Neural progenitor cell (in vitro differentiated cells): ENCODE measurements around the gene NPSR1. TPM values are rescaled to one million over a fixed set of nuclear protein-coding genes. Genes with fewer than 3 reads are reported as not detected.

Experiments
- DNase-seq: peaks from one replicate; pipeline ENCODE4 v3.0.0-alpha.2; 2016; ENCODE audit warnings: low spot score
- H2AFZ ChIP-seq: fragments of 200-600 bp; sonication (generic); replicated peaks from 2 replicates; pipeline ENCODE4 v1.6.1; 2016; ENCODE audit warnings: antibody characterized with exemption
- H3F3A ChIP-seq: fragments of 200-600 bp; sonication (generic); 2 replicates; pipeline ENCODE4 v1.6.1; 2016; ENCODE audit warnings: antibody characterized with exemption, low read depth
- H3K27ac ChIP-seq: fragments of 200-600 bp; sonication (generic); 2 replicates; pipeline ENCODE4 v1.5.1; 2016; ENCODE audit warnings: mild to moderate bottlenecking
- H3K27me3 ChIP-seq: fragments of 200-600 bp; sonication (generic); 2 replicates; pipeline ENCODE4 v1.6.1; 2016; ENCODE audit warnings: mild to moderate bottlenecking, moderate library complexity
- H3K36me3 ChIP-seq: fragments of 200-600 bp; sonication (generic); 2 replicates; pipeline ENCODE4 v1.5.1; 2016
- H3K4me1 ChIP-seq: fragments of 200-600 bp; sonication (generic); 2 replicates; pipeline ENCODE4 v1.6.1; 2016; ENCODE audit warnings: mixed run types
- H3K4me2 ChIP-seq: fragments of 200-600 bp; sonication (generic); 2 replicates; pipeline ENCODE4 v1.6.1; 2016
- H3K4me3 ChIP-seq: fragments of 200-600 bp; sonication (generic); 2 replicates; pipeline ENCODE4 v1.5.1; 2016
- H3K79me2 ChIP-seq: fragments of 200-600 bp; sonication (generic); 2 replicates; pipeline ENCODE4 v1.6.1; 2016; ENCODE audit warnings: low read depth
- H3K9ac ChIP-seq: fragments of 200-600 bp; sonication (generic); 2 replicates; pipeline ENCODE4 v1.6.1; 2016
- H3K9me3 ChIP-seq: fragments of 200-600 bp; sonication (generic); 2 replicates; pipeline ENCODE4 v1.5.1; 2016; ENCODE audit warnings: low read depth
- H4K20me1 ChIP-seq: fragments of 200-600 bp; sonication (generic); 2 replicates; pipeline ENCODE4 v1.6.1; 2016; ENCODE audit warnings: low read depth
- H3K27ac Mint-ChIP-seq: 3 replicates; pipeline ENCODE4 v1.8.0; 2021; ENCODE audit warnings: mixed read lengths
- H3K27me3 Mint-ChIP-seq: 2 replicates; pipeline ENCODE4 v1.8.0; 2022; ENCODE audit warnings: low read depth, mild to moderate bottlenecking, inconsistent platforms, moderate library complexity, mixed read lengths; ENCODE audit not compliant: insufficient read depth
- H3K36me3 Mint-ChIP-seq: 3 replicates; pipeline ENCODE4 v1.8.0; 2021; ENCODE audit warnings: mixed read lengths
- H3K4me1 Mint-ChIP-seq: 3 replicates; pipeline ENCODE4 v1.8.0; 2021; ENCODE audit warnings: mixed read lengths
- H3K4me3 Mint-ChIP-seq: 3 replicates; pipeline ENCODE4 v1.8.0; 2021; ENCODE audit warnings: mild to moderate bottlenecking, moderate library complexity, mixed read lengths
- H3K9me3 Mint-ChIP-seq: 3 replicates; pipeline ENCODE4 v1.8.0; 2020; ENCODE audit warnings: mixed read lengths
- CTCF ChIP-seq: fragments of 200-600 bp; sonication (generic); IDR thresholded peaks from 2 replicates; pipeline ENCODE4 v1.5.1; 2017; ENCODE audit warnings: antibody characterized with exemption, mild to moderate bottlenecking
- EZH2 ChIP-seq: fragments of 200-600 bp; sonication (generic); IDR thresholded peaks from 2 replicates; pipeline ENCODE4 v1.6.1; 2017; ENCODE audit warnings: antibody characterized with exemption, mild to moderate bottlenecking, moderate library complexity
- EZH2phosphoT487 ChIP-seq: fragments of 200-600 bp; sonication (generic); IDR thresholded peaks from 2 replicates; pipeline ENCODE4 v1.6.1; 2017; ENCODE audit warnings: antibody characterized with exemption
- total RNA-seq: library from RNA; depleted of rRNA; stranded (reverse); fragments of >200 nt; gene quantifications from 2 replicates; pipeline ENCODE4 v1.2.3, GENCODE V29; 2015; ENCODE audit warnings: low replicate concordance

Gene NPSR1
- total RNA-seq, 1 donor from 2014 or later, result not detected

GRCh38 chr7:34672430-34672829 is 14.4 kb downstream of the NPSR1 start:
- H3K9me3 Mint-ChIP-seq, result no peaks in the 10 kb centered on the region
- H3K4me1 ChIP-seq, result no peaks in the 10 kb centered on the region
- no peak for TF ChIP-seq CTCF
- H3K27me3 ChIP-seq, result no peaks in the 10 kb centered on the region
- no peaks in the 10 kb centered on the region for H3K27me3 Mint-ChIP-seq
- no peaks in the 10 kb centered on the region for H4K20me1 ChIP-seq
- no peak overlapping the region for H3K27ac Mint-ChIP-seq
- no peaks in the 10 kb centered on the region for H3K36me3 ChIP-seq
- H3K27ac ChIP-seq, result no peak overlapping the region
- H2AFZ ChIP-seq, result no peak overlapping the region
- no peaks in the 10 kb centered on the region for H3K79me2 ChIP-seq
- H3K4me3 ChIP-seq, result no peak overlapping the region
- peaks cover 11% of the 10 kb centered on the region for H3K4me1 Mint-ChIP-seq
- no peak overlapping the region for H3K9ac ChIP-seq
- no peaks in the 10 kb centered on the region for H3K9me3 ChIP-seq
- no peak for DNase-seq
- no peaks in the 10 kb centered on the region for H3K36me3 Mint-ChIP-seq
- no peak overlapping the region for H3K4me3 Mint-ChIP-seq
- no peaks in the 10 kb centered on the region for H3F3A ChIP-seq
- no peak overlapping the region for H3K4me2 ChIP-seq

- H3K27me3 ChIP-seq, result no peaks in the 10 kb centered on the region
- H3K9me3 Mint-ChIP-seq, result no peaks in the 10 kb centered on the region
- no peaks in the 10 kb centered on the region for H3K79me2 ChIP-seq
- H3K4me1 Mint-ChIP-seq, result peaks cover 11% of the 10 kb centered on the region
- H3K9ac ChIP-seq, result no peak overlapping the region
- no peaks in the 10 kb centered on the region for H4K20me1 ChIP-seq
- H3K9me3 ChIP-seq, result no peaks in the 10 kb centered on the region
- H3F3A ChIP-seq, result no peaks in the 10 kb centered on the region
- DNase-seq, result no peak
- H2AFZ ChIP-seq, result no peak overlapping the region
- H3K4me3 Mint-ChIP-seq, result no peak overlapping the region
- no peak overlapping the region for H3K27ac ChIP-seq
- no peak overlapping the region for H3K4me2 ChIP-seq
- peaks cover under 1% of the 10 kb centered on the region for H3K27me3 Mint-ChIP-seq
- TF ChIP-seq EZH2phosphoT487, result no peak
- no peak for TF ChIP-seq EZH2
- no peak for TF ChIP-seq CTCF
- no peaks in the 10 kb centered on the region for H3K36me3 Mint-ChIP-seq
- H3K27ac Mint-ChIP-seq, result no peak overlapping the region
- no peaks in the 10 kb centered on the region for H3K36me3 ChIP-seq
- no peaks in the 10 kb centered on the region for H3K4me1 ChIP-seq
- H3K4me3 ChIP-seq, result no peak overlapping the region
Observed at GRCh38 chr7:34673066-34673465, 15.0 kb downstream of the NPSR1 start.

- no peaks in the 10 kb centered on the region for H3F3A ChIP-seq
- H3K27me3 ChIP-seq, result no peaks in the 10 kb centered on the region
- H3K4me3 ChIP-seq, result no peak overlapping the region
- H3K9me3 Mint-ChIP-seq, result no peaks in the 10 kb centered on the region
- no peak overlapping the region for H3K4me2 ChIP-seq
- TF ChIP-seq EZH2 (no peak), CTCF (peak; percentile 84)
- H3K27ac ChIP-seq, result no peak overlapping the region
- H3K9ac ChIP-seq, result no peak overlapping the region
- peak; percentile 60 for DNase-seq
- no peaks in the 10 kb centered on the region for H3K36me3 ChIP-seq
- H3K27me3 Mint-ChIP-seq, result peaks cover 3% of the 10 kb centered on the region
- no peaks in the 10 kb centered on the region for H3K36me3 Mint-ChIP-seq
- H4K20me1 ChIP-seq, result no peaks in the 10 kb centered on the region
- H3K4me1 Mint-ChIP-seq, result peaks cover 11% of the 10 kb centered on the region
- H3K79me2 ChIP-seq, result no peaks in the 10 kb centered on the region
- H3K9me3 ChIP-seq, result no peaks in the 10 kb centered on the region
- no peaks in the 10 kb centered on the region for H3K4me1 ChIP-seq
- no peak overlapping the region for H2AFZ ChIP-seq
- no peak overlapping the region for H3K27ac Mint-ChIP-seq
- H3K4me3 Mint-ChIP-seq, result no peak overlapping the region
Observed at GRCh38 chr7:34675749-34676374, 17.8 kb downstream of the NPSR1 start.
